ENCODE results near the gene GCHFR.

Gene GCHFR

DNA sequence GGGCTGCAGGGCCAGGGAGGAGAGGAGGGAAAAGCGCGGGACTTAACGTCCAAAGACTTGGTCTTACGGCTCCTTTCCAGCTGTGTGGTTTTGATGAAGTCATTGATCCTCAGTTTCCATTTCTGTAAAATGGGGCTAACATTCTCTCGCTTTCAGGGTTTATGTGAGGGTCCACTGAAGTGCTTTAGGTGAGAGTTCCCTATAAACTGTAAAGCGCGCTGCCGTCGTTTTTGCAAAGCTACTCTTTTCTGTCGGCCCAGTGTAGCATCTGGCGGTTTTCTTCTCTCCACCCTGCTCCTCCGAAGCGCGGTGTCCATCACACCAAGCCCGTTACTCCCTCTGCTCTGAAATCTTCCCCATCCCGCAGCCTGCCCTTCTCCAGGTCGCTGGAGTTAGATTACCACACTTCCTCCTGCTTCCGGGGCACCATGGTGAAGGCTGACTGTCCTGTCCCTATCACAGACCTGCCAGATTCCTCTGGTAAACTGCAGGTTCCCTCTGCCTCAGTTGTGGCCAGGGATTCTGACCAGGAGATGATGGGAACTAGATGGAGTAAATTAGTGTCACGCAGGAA lies 44.1 kb downstream of the GCHFR start:
- Histone ChIP-seq H3K27me3 (replicated peaks; ENCODE audit: control insufficient read depth, insufficient read depth, low read length) (no peaks in the 10 kb centered on the region), H3K36me3 (ENCODE audit: control insufficient read depth, insufficient read depth, low read length) (peaks cover 1% of the 10 kb centered on the region; the same call in 1 of the 2 replicates), H3K4me3 (replicated peaks; ENCODE audit: low read depth, low read length) (peak overlapping the region; percentile 96)
- TF ChIP-seq, protein P1, sequence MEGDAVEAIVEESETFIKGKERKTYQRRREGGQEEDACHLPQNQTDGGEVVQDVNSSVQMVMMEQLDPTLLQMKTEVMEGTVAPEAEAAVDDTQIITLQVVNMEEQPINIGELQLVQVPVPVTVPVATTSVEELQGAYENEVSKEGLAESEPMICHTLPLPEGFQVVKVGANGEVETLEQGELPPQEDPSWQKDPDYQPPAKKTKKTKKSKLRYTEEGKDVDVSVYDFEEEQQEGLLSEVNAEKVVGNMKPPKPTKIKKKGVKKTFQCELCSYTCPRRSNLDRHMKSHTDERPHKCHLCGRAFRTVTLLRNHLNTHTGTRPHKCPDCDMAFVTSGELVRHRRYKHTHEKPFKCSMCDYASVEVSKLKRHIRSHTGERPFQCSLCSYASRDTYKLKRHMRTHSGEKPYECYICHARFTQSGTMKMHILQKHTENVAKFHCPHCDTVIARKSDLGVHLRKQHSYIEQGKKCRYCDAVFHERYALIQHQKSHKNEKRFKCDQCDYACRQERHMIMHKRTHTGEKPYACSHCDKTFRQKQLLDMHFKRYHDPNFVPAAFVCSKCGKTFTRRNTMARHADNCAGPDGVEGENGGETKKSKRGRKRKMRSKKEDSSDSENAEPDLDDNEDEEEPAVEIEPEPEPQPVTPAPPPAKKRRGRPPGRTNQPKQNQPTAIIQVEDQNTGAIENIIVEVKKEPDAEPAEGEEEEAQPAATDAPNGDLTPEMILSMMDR (IDR thresholded peaks at IDR 0.05; ENCODE audit: insufficient read depth, low read length, poor library complexity, severe bottlenecking), result no peak
- no peak for DNase-seq (ENCODE audit: extremely low read depth, insufficient read length)

DNA sequence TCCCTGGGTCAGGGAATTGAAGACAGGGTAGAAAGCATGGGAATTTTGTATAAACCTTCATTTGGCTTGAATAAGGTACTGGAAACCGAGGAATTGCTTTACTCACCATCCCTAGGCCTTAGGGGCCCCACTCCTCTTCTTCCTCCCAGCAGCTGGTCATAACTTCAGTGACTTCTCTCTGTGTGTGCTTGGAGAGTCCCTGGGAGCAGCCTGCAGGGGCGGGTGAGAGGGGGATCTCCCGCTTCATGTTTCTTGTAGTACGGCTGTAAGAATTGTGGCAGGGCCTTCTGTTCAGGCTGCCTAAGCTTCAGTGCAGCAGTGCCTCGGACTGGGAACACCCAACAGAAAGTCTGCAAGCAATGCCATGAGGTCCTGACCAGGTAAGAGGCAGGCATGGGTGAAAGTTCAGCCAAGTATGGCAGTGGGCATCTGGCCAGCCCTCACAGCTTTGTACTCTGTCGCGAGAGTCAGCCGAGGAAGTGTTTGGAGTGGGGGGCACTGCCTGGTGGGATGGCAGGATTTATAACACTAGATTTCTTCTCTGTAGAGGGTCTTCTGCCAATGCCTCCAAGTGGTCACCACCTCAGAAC lies 45.1 kb downstream of the GCHFR start:
- peak overlapping the region; percentile 34; the same call in 1 of the 2 replicates for H3K4me3 ChIP-seq (replicated peaks; ENCODE audit: low read depth, low read length)
- TF ChIP-seq, protein P1 (IDR thresholded peaks at IDR 0.05; ENCODE audit: insufficient read depth, low read length, poor library complexity, severe bottlenecking), result no peak
- H3K36me3 ChIP-seq (ENCODE audit: control insufficient read depth, insufficient read depth, low read length), result peaks cover 6% of the 10 kb centered on the region; the same call in 1 of the 2 replicates
- DNase-seq (ENCODE audit: extremely low read depth, insufficient read length), result no peak
- H3K27me3 ChIP-seq (replicated peaks; ENCODE audit: control insufficient read depth, insufficient read depth, low read length), result no peaks in the 10 kb centered on the region

- no peak for DNase-seq (ENCODE audit: extremely low read depth, insufficient read length)
- Histone ChIP-seq H3K27me3 (replicated peaks; ENCODE audit: control insufficient read depth, insufficient read depth, low read length) (no peaks in the 10 kb centered on the region), H3K4me3 (replicated peaks; ENCODE audit: low read depth, low read length) (no peak overlapping the region), H3K36me3 (ENCODE audit: control insufficient read depth, insufficient read depth, low read length) (peaks cover 10% of the 10 kb centered on the region)
- TF ChIP-seq, protein P1 (IDR thresholded peaks at IDR 0.05; ENCODE audit: insufficient read depth, low read length, poor library complexity, severe bottlenecking), result no peak
Observed at GRCh38 chr15:40812721-40813425, 49.0 kb downstream of the GCHFR start.

DNA sequence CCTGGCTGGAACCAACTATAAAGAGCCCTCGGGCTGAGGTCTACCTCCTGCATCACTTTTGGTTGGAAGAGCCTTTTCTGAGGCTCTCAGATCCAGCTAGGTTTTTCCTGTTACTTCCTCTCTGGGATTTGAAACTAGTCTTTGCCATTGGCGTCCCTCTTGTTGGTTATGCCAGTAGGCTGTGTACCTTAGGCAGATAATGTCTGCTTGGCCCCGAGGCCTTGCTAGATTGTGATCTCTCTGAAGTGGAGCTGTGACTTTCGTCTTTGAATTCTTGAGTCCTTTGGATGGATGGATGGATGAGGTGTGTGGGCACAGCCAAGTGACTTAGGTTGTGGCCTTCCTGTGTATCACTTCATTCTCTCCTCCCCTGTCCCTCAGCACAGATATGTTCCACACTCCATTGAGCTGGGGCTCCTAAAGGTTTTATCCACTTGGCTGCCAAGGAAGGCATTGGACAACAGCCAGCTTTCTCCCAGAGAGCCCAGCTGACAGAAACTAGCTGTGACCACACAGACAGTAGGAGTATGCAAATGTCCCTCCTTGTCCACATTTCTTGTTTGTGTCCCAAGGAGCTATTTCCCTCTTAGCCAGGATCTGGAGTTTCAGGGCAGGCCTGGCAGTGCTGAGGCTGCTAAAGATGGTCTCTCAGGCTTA lies 51.3 kb downstream of the GCHFR start:
- TF ChIP-seq, protein P1 (IDR thresholded peaks at IDR 0.05; ENCODE audit: insufficient read depth, low read length, poor library complexity, severe bottlenecking), result no peak
- no peak overlapping the region for H3K4me3 ChIP-seq (replicated peaks; ENCODE audit: low read depth, low read length)
- H3K36me3 ChIP-seq (ENCODE audit: control insufficient read depth, insufficient read depth, low read length), result peaks cover 10% of the 10 kb centered on the region
- no peak for DNase-seq (ENCODE audit: extremely low read depth, insufficient read length)
- H3K27me3 ChIP-seq (replicated peaks; ENCODE audit: control insufficient read depth, insufficient read depth, low read length), result no peaks in the 10 kb centered on the region
